Lung (tissue), 16 donors: Measurements from ENCODE around the gene UST. TPM values are rescaled to one million over a fixed set of nuclear protein-coding genes. Genes with fewer than 3 reads are reported as not detected.

ENCODE experiments used
- ATAC-seq: fragments of 200-7000 bp; cut with Tn5 transposase; one replicate; pipeline ENCODE4 v1.9.1; 2020; ENCODE audit warnings: moderate number of reproducible peaks; ENCODE audit not compliant: insufficient read depth, low FRiP score
- DNase-seq, 3 donors: peaks; one replicate each; pipeline ENCODE4 v3.0.0-alpha.2; 2013 to 2017
- H3K27ac ChIP-seq, 2 donors: one replicate each; pipeline ENCODE4 v1.5.1; 2013; ENCODE audit warnings: mild to moderate bottlenecking in 2 of 2, moderate library complexity in 2 of 2, control low read depth in 1 of 2, inconsistent platforms in 1 of 2, low read depth in 1 of 2, low read length in 1 of 2
- H3K27me3 ChIP-seq, 3 donors: one replicate each; pipeline ENCODE4 v1.5.1; 2013; ENCODE audit warnings: low read length in 2 of 3; ENCODE audit not compliant: control insufficient read depth in 3 of 3, insufficient read depth in 3 of 3
- H3K36me3 ChIP-seq, 4 donors: one replicate each; pipeline ENCODE4 v1.5.1; 2013; ENCODE audit warnings: low read length in 4 of 4, mild to moderate bottlenecking in 1 of 4, moderate library complexity in 1 of 4; ENCODE audit not compliant: control insufficient read depth in 4 of 4, insufficient read depth in 4 of 4
- H3K4me1 ChIP-seq, 5 donors: one replicate each; pipeline ENCODE4 v1.5.1; 2013; ENCODE audit warnings: low read length in 5 of 5, mild to moderate bottlenecking in 2 of 5, moderate library complexity in 1 of 5; ENCODE audit not compliant: control insufficient read depth in 5 of 5, insufficient read depth in 5 of 5
- H3K4me3 ChIP-seq: one replicate; pipeline ENCODE4 v1.5.1; 2013; ENCODE audit warnings: mild to moderate bottlenecking, control low read depth, moderate library complexity
- H3K9ac ChIP-seq, 2 donors: one replicate each; pipeline ENCODE4 v1.5.1; 2013; ENCODE audit warnings: low read length in 2 of 2, control low read depth in 1 of 2; ENCODE audit not compliant: insufficient read depth in 1 of 2
- H3K9me3 ChIP-seq, 4 donors: one replicate each; pipeline ENCODE4 v1.5.1; 2013; ENCODE audit warnings: low read length in 3 of 4, mild to moderate bottlenecking in 1 of 4, moderate library complexity in 1 of 4; ENCODE audit not compliant: control insufficient read depth in 4 of 4, insufficient read depth in 3 of 4
- WGBS, 2 donors: extraction: QIAGEN DNeasy Blood & Tissue Kit; methylation state at CpG; one replicate each; pipeline ENCODE4 v1.1.7; 2013; 5-methylcytosine and 5-hydroxymethylcytosine counted together
- long read RNA-seq, 5 donors: transcript quantifications; one replicate each; lab custom pipeline, GENCODE V29; 2026
- polyA plus RNA-seq, 2 donors: library from polyadenylated mRNA; stranded (reverse); fragments of 200-250 nt; gene quantifications; one replicate each; pipeline ENCODE4 v1.2.1, GENCODE V29; 2013
- total RNA-seq, 2 donors: library from RNA; depleted of rRNA in 1 of 2; stranded (reverse); fragments of >200 nt in 1 of 2; gene quantifications; one replicate each; pipeline ENCODE4 v1.2.1, GENCODE V29; 2014 to 2021
- TF ChIP-seq, protein P1 (sequence below): IDR thresholded peaks from 2 replicates; pipeline ENCODE4 v1.5.1; 2012; ENCODE audit warnings: mild to moderate bottlenecking; ENCODE audit errors: control extremely low read depth, extremely low read depth
- donor health status: control.
- donor health status: control.
- donor health status: Bipolar disorder and iron deficiency.
- donor health status: healthy.
- donor health status: DM: yes; HTN: yes; CAD: no.

UST gene
- total RNA-seq, result 10 to 100 TPM in 1 of 2 donors, 1 to 10 TPM in 1; 8.6 to 24.0 TPM
- polyA plus RNA-seq, result 1 to 10 TPM; 4.5 to 5.7 TPM
- long read RNA-seq, donor 1, partial matches to known transcripts, result 10 of 10 reads
- long read RNA-seq, donor 1, other reads (novel, unspliced or antisense), result 0 of 10 reads
- long read RNA-seq, donor 2, full-length matches to known transcripts, result 1 of 1 reads
- long read RNA-seq, donor 2, partial matches to known transcripts, result 0 of 1 reads
- long read RNA-seq, donor 2, other reads (novel, unspliced or antisense), result 0 of 1 reads
- long read RNA-seq, donor 3, full-length matches to known transcripts, result 2 of 2 reads
- long read RNA-seq, donor 3, partial matches to known transcripts, result 0 of 2 reads
- long read RNA-seq, donor 3, other reads (novel, unspliced or antisense), result 0 of 2 reads
- long read RNA-seq, donor 4, result 0 reads
- long read RNA-seq, donor 5, full-length matches to known transcripts, result 4 of 4 reads
- long read RNA-seq, donor 5, partial matches to known transcripts, result 0 of 4 reads
- long read RNA-seq, donor 5, other reads (novel, unspliced or antisense), result 0 of 4 reads

- no peaks in the 10 kb centered on the region for H3K27me3 ChIP-seq
- peak; percentile 95 to 98 (median 98) for DNase-seq
- no peaks in the 10 kb centered on the region for H3K9me3 ChIP-seq
- H3K27ac ChIP-seq, result peak within 1 kb of the TSS; percentile 29 to 72
- H3K36me3 ChIP-seq, result no peaks in the 10 kb centered on the region
- WGBS, 2 donors, result 0% methylated on average over 50 of the region's 50 CpGs
- H3K4me3 ChIP-seq, result peak within 1 kb of the TSS; percentile 25
- peak; percentile 69 for ATAC-seq
- H3K4me1 ChIP-seq, result peaks cover 0 to 24% (median 4%) of the 10 kb centered on the region in 5 donors
- TF ChIP-seq, protein P1, sequence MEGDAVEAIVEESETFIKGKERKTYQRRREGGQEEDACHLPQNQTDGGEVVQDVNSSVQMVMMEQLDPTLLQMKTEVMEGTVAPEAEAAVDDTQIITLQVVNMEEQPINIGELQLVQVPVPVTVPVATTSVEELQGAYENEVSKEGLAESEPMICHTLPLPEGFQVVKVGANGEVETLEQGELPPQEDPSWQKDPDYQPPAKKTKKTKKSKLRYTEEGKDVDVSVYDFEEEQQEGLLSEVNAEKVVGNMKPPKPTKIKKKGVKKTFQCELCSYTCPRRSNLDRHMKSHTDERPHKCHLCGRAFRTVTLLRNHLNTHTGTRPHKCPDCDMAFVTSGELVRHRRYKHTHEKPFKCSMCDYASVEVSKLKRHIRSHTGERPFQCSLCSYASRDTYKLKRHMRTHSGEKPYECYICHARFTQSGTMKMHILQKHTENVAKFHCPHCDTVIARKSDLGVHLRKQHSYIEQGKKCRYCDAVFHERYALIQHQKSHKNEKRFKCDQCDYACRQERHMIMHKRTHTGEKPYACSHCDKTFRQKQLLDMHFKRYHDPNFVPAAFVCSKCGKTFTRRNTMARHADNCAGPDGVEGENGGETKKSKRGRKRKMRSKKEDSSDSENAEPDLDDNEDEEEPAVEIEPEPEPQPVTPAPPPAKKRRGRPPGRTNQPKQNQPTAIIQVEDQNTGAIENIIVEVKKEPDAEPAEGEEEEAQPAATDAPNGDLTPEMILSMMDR, result peak; percentile 15
- H3K9ac ChIP-seq, result peak within 1 kb of the TSS; percentile 71 to 90
Observed at GRCh38 chr6:148746363-148747144, at the start of gene UST. Gene UST (plus strand): TSS chr6:148747030. CDS start chr6:148747431, 401 bp downstream.

DNA sequence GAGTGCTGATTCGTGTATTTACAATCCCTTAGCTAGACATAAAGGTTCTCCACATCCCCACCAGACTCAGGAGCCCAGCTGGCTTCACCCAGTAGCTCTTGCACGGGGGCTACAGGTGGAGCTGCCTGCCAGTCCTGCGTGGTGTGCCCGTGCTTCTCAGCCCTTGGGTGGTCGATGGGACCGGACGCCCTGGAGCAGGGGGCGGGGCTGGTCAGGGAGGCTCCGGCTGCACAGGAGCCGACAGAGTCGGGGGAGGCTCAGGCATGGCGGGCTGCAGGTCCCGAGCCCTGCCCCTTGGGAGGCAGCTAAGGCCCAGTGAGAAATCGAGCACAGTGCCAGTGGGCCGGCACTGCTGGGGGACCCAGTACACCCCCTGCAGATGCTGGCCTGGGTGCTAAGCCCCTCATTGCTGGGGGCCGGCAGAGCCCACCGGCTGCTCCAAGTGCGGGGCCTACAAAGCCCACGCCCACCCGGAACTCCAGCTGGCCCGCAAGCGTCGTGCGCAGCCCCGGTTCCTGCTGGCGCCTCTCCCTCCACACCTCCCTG is 48.9 kb upstream of the UST start:
- TF ChIP-seq, protein P1, result no peak
- Histone ChIP-seq H3K36me3 (no peaks in the 10 kb centered on the region), H3K4me3 (no peak overlapping the region), H3K9ac (no peak overlapping the region), H3K4me1 (peaks cover 0 to 12% (median 0%) of the 10 kb centered on the region in 5 donors), H3K27me3 (no peaks in the 10 kb centered on the region), H3K27ac (no peak overlapping the region), H3K9me3 (no peaks in the 10 kb centered on the region)
- 94 to 97% methylated on average over 24 to 26 of the region's 26 CpGs for WGBS, 2 donors
- DNase-seq, result no peak
- no peak for ATAC-seq

DNA sequence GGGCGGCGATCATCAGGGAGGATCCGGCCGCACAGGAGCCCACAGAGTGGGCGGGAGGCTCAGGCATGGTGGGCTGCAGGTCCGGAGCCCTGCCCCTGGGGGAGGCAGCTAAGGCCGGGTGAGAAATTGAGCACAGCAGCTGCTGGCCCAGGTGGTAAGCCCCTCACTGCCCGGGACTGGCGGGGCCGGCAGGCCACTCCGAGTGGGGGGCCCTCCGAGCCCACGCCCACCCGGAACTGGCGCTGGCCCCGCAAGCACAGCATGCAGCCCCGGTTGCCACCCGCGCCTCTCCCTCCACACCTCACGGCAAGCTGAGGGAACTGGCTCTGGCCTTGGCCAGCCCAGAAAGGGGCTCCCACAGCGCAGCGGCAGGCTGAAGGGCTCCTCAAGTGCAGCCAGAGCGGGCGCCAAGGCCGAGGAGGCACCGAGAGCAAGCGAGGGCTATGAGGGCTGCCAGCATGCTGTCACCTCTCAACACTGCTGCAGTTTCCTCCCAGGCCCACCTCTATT is 48.1 kb upstream of the UST start:
- Histone ChIP-seq H3K9me3 (no peaks in the 10 kb centered on the region), H3K4me1 (peaks cover 0 to 12% (median 0%) of the 10 kb centered on the region in 5 donors), H3K4me3 (no peak overlapping the region), H3K9ac (no peak overlapping the region), H3K27me3 (no peaks in the 10 kb centered on the region), H3K27ac (no peak overlapping the region), H3K36me3 (no peaks in the 10 kb centered on the region)
- TF ChIP-seq, protein P1, result no peak
- 93 to 96% methylated on average over 24 to 27 of the region's 27 CpGs for WGBS, 2 donors
- DNase-seq, result no peak
- no peak for ATAC-seq
